Stimulated activated CD8-positive, alpha-beta memory T cell treated with anti-CD3 and anti-CD28 coated beads, Interleukin-7, amount 100 ng/mL, for 24 hours (primary cell): ENCODE measurements around the gene LIFR.
"Not testable (repeated sequence)": the region's sequence is repeated elsewhere in the genome, so short reads cannot be mapped to it uniquely, and the experiment has no call there.

Source experiments
- DNase-seq: peaks from one replicate; pipeline ENCODE4 v3.0.0-alpha.2; 2020; ENCODE audit warnings: low read depth

The LIFR gene, protein sequence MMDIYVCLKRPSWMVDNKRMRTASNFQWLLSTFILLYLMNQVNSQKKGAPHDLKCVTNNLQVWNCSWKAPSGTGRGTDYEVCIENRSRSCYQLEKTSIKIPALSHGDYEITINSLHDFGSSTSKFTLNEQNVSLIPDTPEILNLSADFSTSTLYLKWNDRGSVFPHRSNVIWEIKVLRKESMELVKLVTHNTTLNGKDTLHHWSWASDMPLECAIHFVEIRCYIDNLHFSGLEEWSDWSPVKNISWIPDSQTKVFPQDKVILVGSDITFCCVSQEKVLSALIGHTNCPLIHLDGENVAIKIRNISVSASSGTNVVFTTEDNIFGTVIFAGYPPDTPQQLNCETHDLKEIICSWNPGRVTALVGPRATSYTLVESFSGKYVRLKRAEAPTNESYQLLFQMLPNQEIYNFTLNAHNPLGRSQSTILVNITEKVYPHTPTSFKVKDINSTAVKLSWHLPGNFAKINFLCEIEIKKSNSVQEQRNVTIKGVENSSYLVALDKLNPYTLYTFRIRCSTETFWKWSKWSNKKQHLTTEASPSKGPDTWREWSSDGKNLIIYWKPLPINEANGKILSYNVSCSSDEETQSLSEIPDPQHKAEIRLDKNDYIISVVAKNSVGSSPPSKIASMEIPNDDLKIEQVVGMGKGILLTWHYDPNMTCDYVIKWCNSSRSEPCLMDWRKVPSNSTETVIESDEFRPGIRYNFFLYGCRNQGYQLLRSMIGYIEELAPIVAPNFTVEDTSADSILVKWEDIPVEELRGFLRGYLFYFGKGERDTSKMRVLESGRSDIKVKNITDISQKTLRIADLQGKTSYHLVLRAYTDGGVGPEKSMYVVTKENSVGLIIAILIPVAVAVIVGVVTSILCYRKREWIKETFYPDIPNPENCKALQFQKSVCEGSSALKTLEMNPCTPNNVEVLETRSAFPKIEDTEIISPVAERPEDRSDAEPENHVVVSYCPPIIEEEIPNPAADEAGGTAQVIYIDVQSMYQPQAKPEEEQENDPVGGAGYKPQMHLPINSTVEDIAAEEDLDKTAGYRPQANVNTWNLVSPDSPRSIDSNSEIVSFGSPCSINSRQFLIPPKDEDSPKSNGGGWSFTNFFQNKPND

GRCh38 chr5:38556599-38557307 is at the start of gene LIFR:
Gene LIFR, minus strand, starts transcription at chr5:38556646. Its CDS starts 25,999 bp downstream, at chr5:38530647.
- DNase-seq = no peak

DNA sequence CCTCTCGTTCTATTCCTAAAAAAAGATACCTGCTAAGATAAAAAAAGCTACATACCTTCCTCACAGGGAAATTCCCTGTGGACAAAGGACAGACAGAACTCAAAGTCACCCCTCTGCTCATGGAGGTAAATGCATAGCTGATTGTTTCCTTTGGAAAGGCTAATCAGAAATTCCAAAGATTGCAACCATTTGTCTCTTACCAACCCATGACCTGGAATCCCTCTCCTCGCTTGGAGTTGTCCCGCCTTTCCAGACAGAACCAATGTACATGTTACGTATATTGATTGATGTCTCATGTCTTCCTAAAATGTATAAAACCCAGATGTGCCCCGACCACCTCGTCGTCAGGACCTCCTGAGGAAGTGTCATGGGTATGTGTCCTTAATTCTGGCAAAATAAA is 49.2 kb upstream of the LIFR start:
- DNase-seq = no peak

GRCh38 chr5:38603691-38604090 is 47.2 kb upstream of the LIFR start:
- no peak for DNase-seq

DNA sequence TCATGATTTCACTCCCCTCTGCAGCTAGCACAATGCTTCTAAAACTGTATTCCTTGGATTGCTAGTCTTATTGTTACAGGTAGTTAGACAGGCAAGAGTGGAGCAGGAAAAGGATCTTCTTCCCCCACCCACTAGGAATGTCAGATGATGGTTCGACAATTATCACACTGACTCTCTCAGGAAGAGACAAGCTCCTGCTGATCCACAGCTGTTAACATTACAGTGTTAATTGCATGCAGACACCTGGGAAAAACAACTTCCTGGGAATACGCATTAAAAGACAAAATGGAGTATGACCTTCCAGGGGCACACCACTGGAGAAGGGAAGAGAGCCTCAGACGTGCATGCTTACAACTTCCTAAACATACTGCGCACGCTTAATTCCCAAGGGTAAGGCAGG is 46.2 kb upstream of the LIFR start:
- DNase-seq = no peak

GRCh38 chr5:38601863-38602298 is 45.4 kb upstream of the LIFR start:
- DNase-seq = no peak

- DNase-seq = no peak
Measured at GRCh38 chr5:38601133-38601862, 44.9 kb upstream of the LIFR start.

DNA sequence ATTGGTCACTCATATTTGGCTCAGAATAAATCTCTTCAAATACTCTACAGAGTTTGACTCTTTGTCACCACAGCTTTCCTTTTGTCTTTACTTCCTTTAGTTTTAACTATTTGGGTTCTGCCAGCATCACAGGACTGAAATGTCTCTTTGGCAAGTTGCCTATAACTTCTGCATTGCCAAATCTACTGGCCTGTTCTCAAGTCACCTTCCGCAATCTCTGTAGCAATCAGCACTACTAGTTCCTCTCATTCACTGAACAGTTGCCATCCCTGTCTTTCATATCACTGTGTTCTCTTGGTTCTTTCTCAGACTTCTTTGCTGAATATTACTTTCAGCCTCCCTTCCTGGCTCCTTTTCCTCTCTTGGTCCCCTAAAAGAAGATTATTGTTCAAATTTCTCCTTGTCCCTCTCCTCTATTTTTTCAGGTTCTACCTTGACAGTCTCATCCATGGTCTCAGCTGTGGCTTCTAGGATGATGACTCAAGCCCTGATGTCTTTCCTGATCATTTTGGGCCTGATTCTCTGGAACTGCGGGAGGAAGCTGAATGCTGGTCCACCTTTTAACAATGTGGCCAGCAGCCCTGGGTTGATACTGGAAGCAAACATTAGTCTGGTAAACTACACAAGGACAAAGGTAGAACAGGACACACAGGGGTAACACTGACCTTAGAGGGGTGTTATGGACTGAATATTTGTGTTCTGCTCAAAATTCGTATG is 44.0 kb upstream of the LIFR start:
- DNase-seq = no peak

- DNase-seq = not testable (repeated sequence)
Measured at GRCh38 chr5:38599751-38600150, 43.3 kb upstream of the LIFR start.

DNA sequence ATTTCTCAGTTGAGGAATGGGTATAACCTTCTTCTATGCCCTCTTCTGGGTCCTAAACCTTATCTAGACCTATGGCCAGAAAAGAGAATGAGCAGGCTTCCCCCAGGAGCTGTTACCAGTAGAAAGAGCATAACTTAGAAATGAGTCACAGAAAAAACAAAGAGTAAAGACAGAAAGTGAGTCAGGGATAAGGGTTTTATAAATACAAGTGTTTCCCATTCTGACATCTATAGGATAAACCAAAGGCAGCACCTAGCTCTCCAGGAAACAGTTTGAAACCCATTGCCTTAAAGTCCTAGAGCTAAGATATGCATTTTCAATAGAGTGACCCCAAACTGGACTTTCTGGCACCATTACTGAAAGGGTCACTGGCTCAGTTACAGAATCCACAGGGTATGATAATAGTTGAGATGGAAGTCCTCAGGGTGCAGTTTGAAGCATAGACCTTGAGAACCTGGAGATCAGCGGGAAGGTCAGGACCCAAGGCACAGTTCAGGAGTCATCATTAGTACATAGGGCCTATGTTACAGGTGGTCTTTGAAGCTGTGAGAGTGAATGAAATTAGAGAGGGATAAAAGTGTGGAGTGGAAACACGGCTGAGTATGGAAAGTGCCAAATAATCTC is 42.7 kb upstream of the LIFR start:
- DNase-seq = no peak

GRCh38 chr5:38598296-38598993 is 42.0 kb upstream of the LIFR start:
- DNase-seq = no peak

GRCh38 chr5:38596981-38597380 is 40.5 kb upstream of the LIFR start:
- DNase-seq = no peak

GRCh38 chr5:38595132-38595745 is 38.8 kb upstream of the LIFR start:
- no peak for DNase-seq

GRCh38 chr5:38593959-38594358 is 37.5 kb upstream of the LIFR start:
- no peak for DNase-seq

DNA sequence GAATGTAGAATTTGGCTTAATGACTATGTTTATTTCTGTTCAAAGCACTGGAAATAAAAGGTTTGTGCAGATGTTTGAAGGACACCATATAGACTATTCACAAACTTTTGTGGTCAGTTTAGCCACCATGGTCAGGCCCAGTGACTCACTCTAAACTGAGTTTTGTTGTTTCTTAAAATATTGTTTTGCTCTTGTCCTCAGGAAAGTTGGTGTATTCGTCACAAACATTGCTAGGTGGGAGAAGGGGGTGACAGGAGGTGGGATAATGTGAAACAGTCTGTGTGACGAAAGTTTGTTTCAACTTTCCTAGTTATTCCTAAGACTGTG is 35.0 kb upstream of the LIFR start:
- no peak for DNase-seq

DNA sequence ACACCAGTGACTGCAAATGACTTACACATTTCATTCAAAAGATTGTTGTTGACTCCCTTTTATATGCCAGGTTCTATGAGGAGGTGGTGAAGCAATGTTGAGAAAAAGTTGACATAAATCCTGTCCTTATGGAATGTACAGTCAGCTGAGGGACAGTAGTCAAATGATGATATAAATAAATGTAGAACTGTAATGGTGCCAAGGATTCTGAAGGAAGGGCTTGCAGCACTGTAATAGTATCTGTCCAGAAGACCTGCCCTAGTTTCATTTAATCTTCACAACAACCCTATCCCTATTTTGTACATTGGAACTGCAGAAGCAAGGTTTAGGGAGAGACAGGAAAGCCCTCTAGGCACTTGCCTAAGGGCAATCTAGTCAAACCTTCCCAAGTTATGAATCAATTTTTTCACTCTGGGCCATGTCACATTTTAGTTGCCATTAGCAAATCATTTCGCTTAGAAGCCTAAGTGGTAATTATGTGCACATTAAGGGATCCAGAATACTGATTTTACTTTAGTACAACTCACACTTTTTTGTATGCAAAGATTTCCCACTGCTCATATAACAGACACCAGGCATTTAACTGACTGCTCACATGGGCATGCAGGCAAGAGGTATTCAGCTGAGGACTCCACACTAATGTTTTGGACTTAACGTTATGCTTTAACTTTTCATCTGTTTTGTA is 34.5 kb upstream of the LIFR start:
- no peak for DNase-seq

DNA sequence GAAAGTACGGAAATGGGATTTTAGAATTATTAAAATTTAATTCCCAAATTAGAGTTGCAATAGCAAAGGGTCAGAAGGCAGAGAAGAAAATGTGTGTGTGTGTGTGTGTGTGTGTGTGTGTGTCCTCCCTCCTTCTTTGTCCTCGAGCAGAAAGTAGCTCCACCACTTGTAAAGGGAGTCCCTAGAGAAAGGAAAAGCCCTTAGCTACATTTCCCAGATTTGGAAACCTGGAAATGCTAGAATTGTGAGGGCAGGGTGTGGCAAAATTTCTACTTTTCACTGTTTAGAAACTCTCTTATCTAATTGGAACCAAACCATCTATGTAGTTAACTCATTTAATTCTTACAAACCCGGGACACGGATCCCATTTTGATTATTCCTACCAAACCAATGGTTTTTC is 33.2 kb upstream of the LIFR start:
- DNase-seq = no peak

GRCh38 chr5:38585816-38586215 is 29.4 kb upstream of the LIFR start:
- DNase-seq = no peak

GRCh38 chr5:38583500-38583899 is 27.1 kb upstream of the LIFR start:
- no peak for DNase-seq

GRCh38 chr5:38582975-38583319 is 26.5 kb upstream of the LIFR start:
- no peak for DNase-seq
